Stimulated activated CD8-positive, alpha-beta memory T cell treated with anti-CD3 and anti-CD28 coated beads, Interleukin-15, amount 100 ng/mL, for 24 hours (primary cell): Measurements from ENCODE around the gene RPTOR.

Source experiments
- DNase-seq: peaks from one replicate; pipeline ENCODE4 v3.0.0-alpha.2; 2020; ENCODE audit warnings: low read depth

RPTOR gene

DNA sequence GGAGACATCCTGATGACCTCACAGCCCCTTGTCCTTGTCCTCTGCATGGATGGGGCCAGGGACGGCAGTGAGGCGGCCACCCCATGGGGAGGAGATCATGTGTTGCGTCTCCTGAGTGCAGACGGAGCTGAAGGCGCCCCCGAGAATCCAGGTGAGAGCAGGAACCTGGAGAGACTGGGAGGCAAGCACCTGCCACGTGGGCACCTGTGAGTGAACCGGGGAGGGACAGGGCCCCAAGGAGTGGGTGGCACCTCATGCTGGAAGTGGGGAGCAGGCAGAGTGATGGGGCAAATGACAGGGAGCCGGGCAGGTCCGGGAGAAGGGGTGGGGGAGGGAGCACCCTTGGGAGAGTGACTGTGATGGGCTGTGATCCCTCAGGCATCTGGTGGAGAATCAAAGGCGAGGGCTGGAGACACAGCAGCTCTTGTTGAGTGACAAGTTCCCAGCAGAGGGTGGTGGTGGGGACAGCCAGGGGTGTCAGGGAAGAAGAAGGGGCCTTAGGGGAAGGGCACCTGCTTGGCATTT, 272.7 kb downstream of the RPTOR start:
- no peak for DNase-seq

DNA sequence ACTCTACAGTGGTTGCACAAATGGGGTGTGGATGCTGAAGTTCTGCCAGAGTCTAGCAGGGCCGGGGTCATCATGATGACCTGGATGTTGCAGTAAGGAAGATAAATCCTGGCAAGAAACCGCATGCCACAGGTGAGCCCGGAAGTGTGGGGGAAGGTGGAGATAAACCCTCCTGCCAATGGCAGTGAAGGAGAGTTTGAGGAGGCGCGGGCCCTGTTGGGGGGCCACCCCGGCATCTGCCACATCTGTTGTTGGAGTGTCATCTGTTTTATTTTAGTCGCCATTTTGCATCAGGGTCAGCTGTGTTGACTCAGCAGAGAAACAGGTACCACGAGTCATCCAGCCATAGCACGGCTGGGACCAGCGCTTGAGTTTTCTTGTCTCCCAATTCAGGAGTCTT, 273.2 kb downstream of the RPTOR start:
- no peak for DNase-seq

DNA sequence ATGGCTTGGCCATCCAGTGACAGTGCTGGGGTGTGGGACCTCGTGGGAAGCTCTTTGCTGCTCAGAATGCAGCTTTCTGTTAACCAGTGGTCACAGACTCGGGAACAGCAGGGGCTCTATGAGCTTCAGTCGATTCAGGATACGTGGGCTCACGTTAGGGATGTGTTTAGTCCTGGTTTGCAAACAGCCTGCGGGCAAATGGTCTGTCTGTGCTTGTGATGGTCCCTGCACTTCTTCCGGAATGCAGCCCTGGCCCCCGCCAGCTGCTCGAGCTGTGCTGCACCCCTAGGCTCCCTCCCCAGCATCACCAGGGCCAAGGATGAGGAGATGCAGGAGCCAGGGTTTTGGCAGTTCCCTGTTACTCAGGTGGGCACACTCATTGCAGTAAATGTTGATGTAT, 274.2 kb downstream of the RPTOR start:
- DNase-seq: no peak

DNA sequence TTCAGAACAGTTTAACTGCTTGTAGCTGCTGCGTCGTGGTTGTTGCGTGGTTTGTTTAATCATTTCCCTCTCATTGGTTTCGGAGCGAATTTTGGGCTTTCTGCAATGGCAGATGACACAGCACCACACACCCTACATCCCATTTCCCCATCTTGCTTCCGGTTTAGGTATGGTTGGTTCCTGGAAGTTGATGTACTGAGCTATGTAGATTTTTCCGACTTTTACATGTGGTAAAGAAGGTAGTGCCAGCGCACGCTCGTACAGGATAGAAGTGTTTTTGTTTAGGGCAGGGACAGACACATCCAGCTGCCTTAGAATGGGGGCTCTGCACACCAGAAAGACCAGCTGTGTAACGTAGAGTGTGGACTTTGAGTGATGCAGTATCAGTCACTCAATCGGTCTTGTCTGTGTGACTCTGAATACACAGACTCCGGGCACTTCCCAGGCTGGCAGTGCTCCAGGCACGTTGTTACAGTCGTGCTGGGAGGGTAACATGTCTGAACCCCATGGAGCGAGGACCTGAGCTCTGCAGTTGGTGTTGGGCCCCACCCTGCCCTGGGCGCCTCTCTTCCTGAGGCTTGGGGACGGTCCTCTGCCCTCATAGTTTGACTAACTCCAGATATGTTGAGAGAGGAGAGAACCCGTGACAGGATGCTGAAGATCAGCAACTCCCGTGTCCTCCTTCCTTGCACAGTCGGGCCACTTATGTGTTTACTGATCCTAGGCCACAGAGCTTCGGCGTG, 275.0 kb downstream of the RPTOR start:
- DNase-seq: no peak

DNA sequence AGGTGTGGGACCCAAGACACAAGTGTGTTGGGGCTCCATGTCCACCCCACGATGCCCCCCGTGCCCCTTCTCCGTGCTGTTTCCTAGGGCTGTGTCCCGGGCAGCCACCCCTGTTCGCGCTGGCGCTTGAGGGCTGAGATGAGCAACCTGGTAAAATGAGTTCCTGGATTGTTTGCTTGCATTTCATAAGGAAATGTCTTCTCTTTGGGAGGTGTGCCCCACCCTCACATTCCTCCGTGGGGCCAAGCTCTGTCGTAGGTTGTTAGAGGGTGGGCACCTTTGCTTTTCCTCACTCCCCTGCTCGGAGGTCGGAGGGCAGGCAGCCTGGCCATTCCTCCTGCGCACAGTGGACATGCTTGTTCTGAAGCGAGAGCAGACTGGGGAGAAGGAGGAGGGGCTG, 275.7 kb downstream of the RPTOR start:
- no peak for DNase-seq

DNA sequence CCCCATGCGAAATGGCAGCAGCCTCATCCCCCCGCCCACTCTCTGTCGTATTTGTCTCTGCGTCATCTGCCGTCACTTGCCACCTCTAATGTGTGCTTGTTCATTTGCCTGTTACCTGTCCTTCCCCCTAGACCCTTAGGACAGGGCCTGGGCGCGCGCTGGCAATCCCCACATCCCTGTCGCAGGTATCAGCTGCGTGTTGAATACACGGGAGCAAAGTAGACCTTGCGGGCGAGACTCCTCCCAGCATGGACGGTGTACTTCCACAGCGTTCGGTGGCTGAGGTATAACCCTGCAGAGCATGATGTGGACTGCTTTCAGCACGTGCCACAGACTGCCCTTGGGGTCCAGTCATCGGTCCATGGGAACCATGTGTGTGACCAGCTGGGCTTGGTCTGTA, 276.9 kb downstream of the RPTOR start:
- DNase-seq: no peak

DNA sequence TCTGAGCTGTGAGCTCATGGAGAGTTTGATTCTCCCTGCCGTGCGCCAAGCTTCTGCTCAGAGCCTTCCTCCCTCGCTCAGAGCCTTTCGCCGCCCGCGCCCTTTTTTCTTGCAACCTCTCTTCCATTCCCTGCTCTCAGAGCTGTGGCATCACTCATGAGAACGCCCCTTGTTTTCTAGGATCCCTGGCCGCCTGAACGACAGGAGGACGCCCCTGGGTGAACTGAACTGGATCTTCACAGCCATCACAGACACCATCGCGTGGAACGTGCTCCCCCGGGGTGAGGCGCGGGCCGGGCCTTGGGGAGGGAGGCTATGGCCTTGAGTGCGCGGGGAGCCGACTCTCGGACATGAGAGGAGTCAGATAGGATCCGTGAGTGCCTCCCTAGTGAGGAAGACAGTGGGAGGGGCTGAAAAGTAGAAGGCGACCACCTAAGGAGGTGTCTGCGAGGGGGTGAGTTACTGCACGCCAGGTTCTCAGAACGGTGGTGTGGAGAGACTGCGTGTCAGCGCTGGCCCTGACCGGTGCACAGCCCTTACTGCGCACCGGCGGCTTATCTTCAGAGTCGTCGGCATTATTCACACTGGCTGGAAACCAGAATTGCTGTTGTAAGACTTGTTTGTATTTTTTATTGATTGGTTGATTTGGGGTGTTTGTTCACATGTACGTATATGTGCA, 277.5 kb downstream of the RPTOR start:
- no peak for DNase-seq

DNA sequence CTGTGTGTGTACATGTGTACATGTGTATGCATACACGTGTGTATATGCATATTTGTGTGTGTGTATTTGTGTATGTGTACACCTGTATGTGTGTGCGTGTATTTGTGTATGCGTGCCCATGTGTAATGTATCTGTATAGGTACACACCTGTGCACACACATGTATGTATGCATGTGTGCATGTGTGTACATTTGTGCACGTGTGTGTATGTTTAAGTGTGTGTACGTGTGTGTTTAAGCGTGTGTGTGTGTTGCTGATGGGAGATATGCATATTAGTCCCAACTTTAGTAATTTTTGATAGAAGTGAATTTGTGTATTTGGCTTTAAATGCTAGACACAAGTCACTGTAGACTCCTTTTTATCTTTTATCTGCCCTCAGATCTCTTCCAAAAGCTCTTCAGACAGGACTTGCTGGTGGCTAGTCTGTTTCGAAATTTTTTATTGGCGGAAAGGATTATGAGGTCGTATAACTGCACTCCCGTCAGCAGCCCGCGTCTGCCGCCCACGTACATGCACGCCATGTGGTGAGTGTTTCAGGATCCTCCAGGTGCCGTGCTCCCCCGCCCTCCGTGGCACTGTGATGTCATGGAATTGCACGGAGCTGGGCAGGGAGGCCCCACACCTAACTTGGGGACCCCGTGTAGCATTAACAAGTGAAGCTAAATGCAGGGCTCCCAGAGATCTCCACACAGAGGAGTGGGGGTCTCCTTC, 278.2 kb downstream of the RPTOR start:
- DNase-seq: no peak

DNA sequence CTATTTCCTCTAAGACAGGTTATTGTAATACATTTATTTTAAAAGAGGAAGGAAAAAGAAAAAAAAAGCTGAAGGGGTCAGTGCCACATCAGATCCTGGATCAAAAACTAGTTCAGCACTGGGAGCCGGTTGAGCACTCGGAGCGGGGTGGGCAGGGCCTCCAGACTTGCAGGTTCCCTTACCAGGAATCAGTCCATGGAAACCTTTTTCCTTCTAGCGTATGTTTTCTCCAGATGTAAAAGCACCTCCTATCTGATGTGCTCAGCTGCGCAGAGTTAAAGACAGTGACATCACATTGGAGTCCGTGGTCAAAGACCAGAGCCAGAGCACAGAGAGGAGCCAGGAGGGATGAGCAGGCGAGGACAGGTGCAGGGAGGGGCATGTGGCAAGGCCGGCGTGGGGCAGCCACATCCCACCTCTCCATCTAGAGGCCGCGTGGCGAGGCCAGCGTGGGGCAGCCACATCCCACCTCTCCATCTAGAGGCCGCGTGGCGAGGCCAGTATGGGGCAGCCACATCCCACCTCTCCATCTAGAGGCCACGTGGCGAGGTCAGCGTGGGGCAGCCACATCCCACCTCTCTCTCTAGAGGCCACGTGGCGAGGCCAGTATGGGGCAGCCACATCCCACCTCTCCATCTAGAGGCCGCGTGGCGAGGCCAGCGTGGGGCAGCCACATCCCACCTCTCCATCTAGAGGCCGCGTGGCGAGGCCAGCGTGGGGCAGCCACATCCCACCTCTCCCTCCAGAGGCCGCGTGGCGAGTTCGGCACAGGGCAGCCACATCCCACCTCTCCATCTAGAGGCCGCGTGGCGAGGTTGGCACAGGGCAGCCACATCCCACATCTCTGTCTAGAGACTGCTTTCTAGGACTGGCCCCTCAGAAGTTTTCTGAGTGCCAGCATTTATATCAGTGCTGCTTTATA, 280.2 kb downstream of the RPTOR start:
- no peak for DNase-seq

DNA sequence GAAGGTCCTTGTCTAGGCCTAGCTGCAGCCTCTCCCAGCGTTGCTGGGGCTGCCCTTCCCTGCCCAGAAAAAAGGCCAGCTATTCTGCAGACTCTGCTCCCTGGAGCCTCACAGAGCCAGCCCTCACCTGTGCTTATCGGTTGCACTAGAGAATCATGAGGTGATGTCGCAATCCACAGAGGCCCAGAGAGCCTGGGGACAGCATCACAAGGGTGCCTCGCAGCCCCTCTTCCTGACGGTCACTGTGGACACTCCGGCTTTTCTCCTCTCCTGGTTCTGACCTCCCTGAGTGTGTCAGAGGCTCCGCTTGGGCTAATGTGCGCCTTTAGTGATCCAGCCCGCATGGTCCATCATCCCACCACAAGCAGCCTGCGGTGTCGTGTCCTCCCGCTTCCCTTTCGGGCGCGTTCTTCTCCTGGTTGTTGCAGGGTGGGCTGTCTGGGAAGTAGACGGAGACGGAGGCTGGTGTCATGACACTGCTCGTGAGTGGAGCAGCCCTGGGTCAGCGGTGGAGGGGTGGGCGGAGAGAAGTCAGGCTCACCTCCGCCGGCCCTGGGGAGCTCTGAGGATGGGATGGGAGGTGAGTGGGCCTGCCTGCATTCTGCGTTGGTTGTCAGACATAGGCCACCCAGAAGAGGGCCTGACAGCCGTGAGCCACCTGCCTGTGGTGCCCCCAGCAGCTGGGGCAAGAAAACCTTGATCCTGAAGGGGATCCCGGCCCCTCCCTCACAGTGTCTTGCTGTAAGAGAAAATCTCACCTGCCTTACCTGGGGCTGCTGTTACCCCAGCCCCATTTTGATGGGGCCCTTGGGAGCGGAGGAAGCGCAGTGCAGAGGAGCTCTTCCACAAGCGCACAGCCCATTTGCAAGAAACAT, 281.1 kb downstream of the RPTOR start:
- DNase-seq: no peak

DNA sequence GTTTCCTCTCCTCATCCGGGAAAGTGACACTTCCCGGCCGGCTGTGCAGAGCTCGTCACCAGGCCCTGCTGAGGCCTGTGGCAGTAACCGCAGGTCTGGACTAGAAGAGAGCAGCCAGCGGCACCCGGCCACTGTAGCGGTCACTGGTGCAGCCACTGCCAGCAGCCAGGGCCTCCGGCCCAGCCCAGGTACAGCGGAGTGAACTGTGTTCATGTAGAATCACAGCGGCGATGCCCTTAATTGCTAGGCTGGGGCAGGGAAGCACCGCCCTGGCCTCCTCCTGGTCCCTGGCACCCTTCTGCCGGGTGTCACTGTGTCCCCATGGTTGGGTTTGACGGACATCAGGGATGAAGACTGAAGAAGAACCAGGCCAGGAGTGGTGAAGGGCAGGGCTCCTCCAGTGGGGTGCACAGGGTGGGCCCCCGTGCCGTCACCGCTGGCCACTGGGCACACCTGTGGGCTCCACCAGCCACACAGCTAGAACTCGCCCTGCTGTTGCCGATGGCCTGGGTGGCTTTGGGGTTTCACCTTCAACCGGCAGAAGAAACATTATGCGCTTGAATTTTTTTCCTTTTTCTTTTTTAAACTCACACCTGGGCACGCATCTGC, 281.8 kb downstream of the RPTOR start:
- DNase-seq: no peak

DNA sequence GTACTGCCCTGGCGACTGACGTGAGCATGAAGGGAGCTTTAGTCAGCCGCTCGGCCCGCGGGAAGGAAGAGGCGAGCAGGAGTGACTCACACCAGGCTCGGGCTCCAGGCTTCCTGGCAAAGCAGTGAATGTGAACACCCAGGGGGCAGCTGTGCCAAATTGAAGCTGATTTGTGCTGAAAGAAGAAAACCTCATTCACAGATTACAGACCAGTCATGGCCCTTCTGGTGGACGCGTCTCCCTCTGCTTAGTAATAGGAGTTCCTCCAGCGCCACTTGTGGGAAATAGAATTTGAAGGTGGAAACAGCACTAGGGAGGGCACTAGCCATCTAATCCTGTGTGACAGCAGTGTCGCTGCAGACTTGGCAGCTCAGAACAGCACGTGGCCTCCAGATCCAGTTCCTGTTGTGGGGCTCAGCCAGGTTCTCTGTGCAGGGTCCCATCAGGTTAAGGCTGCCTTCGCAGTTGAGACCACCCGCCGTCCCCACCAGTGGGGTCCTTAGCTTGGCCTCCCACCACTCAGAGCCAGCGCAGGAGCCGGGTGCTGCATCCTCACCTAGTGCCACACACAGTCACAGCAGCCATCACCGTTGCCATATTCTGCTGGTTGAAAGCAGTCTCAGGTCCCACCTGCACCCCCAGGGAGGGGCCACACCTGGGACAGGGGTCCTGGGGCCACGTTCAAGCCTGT, 282.5 kb downstream of the RPTOR start:
- DNase-seq: no peak

DNA sequence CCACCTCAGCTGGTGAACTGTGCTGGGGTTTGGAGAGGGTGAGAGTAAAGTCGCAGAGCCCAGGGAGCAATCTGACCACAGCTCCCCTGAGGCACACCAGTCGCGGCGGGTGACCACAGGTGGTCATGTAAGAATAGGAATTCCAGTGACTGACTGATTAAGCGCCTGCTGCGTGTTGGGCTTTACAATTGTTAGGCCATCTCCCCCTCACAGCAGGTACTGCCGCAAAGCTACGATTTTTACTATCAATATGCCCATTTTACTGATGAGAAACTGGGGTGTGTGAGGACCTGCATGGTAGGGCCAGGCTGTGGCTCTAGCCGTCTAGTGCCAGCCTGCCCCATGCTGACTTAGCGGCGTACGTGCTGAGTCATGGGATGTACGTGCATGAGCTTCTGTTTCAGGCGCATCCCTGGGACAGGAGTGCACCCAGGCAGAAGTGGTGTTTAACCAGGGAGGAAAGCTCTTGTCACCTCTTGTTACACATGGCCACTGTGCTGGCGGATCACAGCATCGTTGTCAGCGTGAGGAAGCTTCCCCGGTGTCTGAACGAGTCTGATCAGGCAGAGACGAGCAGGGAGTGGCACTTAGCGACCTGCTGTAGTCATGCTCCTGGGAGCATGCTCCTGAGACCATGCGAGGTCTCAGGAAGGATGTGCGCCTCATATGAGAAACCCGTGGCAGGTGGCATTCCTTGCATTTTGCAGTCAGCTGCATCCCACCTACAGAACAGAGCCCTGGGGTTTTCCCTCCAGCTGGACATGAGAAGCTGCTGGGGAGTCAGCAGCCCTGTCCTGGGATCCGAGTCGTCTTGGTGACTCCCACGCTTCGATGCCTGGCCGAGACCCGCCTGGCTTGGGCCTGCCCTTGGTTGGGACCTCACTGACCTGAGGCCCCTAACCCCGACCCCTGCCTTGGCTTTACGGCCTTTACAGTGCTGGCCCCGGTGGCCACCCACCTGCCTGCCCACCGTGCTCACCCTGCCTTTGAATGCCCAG, 283.3 kb downstream of the RPTOR start:
- DNase-seq: no peak

DNA sequence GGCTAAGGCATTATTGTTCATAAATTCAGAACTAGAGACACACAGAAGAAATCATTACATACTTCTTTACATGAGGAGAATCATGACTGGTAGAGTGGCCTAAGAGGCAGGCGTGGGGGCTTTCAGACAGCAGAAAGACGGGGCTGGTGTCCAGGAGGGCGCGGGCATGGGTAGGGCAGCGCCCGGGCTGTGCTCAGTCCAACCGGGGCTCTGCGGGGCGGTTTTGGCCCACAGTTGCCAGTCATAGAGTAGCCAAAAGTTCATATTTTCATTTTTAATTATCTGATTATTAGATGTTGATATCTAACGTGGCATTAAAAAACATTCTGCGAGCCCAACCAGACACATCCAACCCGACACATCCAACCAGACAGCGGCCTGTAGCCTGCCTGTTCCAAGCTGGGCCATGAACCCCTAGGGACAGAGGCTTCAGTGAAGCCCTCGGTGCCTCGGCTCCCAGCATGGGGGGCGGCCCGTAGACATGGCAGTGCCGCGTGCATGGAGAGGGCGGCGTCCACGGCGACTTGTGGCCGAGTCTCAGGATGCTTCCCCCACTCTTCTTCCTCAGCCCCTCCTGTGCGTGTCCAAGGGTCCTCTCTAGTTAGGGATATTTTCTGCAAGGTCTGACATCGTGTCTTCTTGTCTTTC, 284.7 kb downstream of the RPTOR start:
- DNase-seq: no peak

DNA sequence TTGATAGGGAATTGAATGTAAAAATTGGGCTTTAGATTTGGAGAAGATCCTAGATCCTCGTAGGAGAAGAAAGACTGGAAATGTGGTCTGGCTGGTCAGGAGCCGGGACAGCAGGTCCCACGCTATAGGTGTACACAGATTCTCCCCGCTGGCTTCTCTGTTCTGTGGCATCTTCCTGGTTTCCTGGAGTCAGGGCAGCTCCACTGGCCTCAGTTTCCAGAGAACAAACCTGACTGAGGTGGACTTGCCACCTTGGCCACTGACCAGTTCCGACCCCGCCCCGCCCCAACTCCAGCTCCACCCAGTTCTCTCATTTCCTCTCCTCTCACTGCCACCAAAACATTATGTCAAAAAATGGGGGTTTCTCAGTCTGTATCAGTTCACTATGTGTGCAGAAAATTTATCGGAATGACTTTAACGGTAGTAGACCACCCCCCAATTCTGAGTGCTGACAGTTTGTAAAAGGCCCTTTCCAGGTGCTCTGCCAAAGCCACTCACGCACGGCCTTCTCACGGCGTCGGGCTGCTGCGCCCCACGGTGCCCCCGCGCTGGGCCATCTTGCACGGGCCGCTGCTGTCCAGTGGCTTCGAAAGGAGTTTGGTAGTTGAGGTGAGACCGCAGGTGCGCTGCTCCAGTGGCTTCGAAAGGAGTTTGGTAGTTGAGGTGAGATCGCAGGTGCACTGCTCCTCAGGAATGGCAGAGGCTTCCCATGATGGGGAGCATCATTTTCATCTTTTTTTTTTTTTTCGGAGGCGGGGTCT, 285.6 kb downstream of the RPTOR start:
- no peak for DNase-seq

DNA sequence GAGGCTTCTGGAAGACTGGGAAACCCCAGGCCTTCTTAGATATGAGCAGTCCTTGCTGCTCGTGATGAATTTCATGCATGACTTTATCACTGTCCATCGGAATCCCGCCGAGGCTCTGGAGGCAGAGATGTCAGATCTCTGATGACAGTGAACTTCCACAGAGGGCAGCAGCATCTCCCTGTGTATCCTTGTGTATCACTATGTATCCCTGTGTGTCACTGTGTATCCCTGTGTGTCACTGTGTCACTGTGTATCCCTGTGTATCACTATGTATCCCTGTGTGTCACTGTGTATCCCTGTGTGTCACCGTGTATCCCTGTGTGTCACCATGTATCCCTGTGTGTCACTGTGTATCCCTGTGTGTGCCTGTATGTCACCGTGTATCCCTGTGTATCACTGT, 286.9 kb downstream of the RPTOR start:
- DNase-seq: no peak

DNA sequence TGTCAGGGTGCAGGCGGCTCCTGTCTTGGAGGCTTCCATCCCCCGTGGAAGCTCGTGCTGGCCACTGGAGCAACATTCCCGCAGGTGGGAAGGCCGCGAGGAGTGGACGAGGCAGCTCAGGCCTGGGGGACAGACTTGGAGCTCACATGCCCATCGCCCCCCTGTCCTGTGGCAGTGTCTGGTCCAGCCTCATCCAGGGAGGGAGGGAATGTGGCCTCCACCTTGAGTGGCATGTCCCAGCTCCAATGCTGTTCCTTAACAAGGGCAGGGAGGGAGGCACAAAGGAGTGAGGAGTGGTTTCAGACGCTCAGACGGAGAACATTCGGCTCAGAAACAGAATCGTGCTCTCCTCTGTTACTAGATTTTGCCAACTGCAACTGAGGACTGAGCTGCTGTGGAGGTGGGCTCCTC, 287.6 kb downstream of the RPTOR start:
- DNase-seq: no peak
